Ovary (tissue), 9 donors: ENCODE results near the gene FZD7. TPM values are rescaled to one million over a fixed set of nuclear protein-coding genes. Genes with fewer than 3 reads are reported as not detected.

Experiments
- DNase-seq, 5 donors: peaks; one replicate each; pipeline ENCODE4 v3.0.0-alpha.2; 2019 to 2020
- H3K27ac ChIP-seq, 2 donors: fragments of 200-600 bp; one replicate each; pipeline versions ENCODE4 v1.5.1 to v1.8.0; 2019 to 2022
- H3K27me3 ChIP-seq: fragments of 200-600 bp; one replicate; pipeline ENCODE4 v1.8.0; 2022
- H3K36me3 ChIP-seq: fragments of 200-600 bp; sonication (generic); one replicate; pipeline ENCODE4 v1.5.1; 2019
- H3K4me1 ChIP-seq: one replicate; pipeline ENCODE4 v1.8.1; 2013; ENCODE audit warnings: mild to moderate bottlenecking, moderate library complexity; ENCODE audit not compliant: insufficient read depth
- H3K4me3 ChIP-seq: fragments of 200-600 bp; sonication (generic); one replicate; pipeline ENCODE4 v1.5.1; 2017
- H3K9me3 ChIP-seq, 2 donors: fragments of 200-600 bp in 1 of 2; sonication (generic) in 1 of 2; one replicate each; pipeline versions ENCODE4 v1.5.1 to v1.8.1; 2013 to 2019; ENCODE audit warnings: mild to moderate bottlenecking in 1 of 2, moderate library complexity in 1 of 2
- CTCF ChIP-seq, 3 donors: fragments of 450-650 bp in 2 of 3; fragments of 200-600 bp in 1 of 3; IDR thresholded peaks; one replicate each; pipeline versions ENCODE4 v1.5.1 to v1.8.0; 2016 to 2022; ENCODE audit warnings: antibody characterized with exemption in 3 of 3, mild to moderate bottlenecking in 1 of 3
- EP300 ChIP-seq: sonication (generic); formaldehyde crosslinking; IDR thresholded peaks from one replicate; pipeline ENCODE4 v1.6.1; 2017; ENCODE audit warnings: antibody characterized with exemption
- POLR2A ChIP-seq: fragments of 450-650 bp; IDR thresholded peaks from one replicate; pipeline ENCODE4 v1.6.1; 2017; ENCODE audit warnings: antibody characterized with exemption, mild to moderate bottlenecking, moderate library complexity
- WGBS, 3 donors: extraction: QIAGEN DNeasy Blood & Tissue Kit in 1 of 3; methylation state at CpG; one replicate each; pipeline versions ENCODE4 v1.1.5 to v1.1.7; 2013 to 2017; 5-methylcytosine and 5-hydroxymethylcytosine counted together
- intact Hi-C, 4 donors: fragments of 100-400 bp; cut with DNase I; formaldehyde crosslinking; loops; one replicate each; pipeline versions ENCODE4 v1.11.0 to v1.15.1; 2022 to 2023
- polyA plus RNA-seq, 2 donors: library from polyadenylated mRNA; stranded (reverse); fragments of 200-250 nt in 1 of 2; fragments of 350-450 nt in 1 of 2; fragmentation: Illumina TruSeq in 1 of 2; extraction: RNeasy Lipid Tissue Mini Kit (QIAGEN cat#74804) in 1 of 2; gene quantifications; one replicate each; pipeline ENCODE4 v1.2.3, GENCODE V29; 2013 to 2014
- total RNA-seq, 7 donors: library from RNA; depleted of rRNA in 2 of 7; stranded (reverse); fragments of >200 nt in 2 of 7; fragmentation: NEBNext Ultra II Directional in 3 of 7; extraction: Animal tissue kit (Norgen Biotek cat#: 25700) in 3 of 7; gene quantifications; one replicate each; pipeline versions ENCODE4 v1.1.0 to v1.2.4, GENCODE V29; 2016 to 2023
- donor health status: DM: no; HTN: no; CAD: no; lungs with moderate emphysema.
- donor health status: DM: no; HTN: no; CAD: no.
- donor health status: Bipolar disorder and iron deficiency.
- donor health status: DM: yes; HTN: yes; CAD: no.
- donor health status: DM: no; HTN: no; CAD: no.
- donor health status: DM: yes; HTN: yes; CAD: no.

The FZD7 gene
- total and polyA plus RNA-seq, 9 donors: 18.4 to 56.3 (median 34.8) TPM

- no peak overlapping the region for H3K4me3 ChIP-seq
- H3K27me3 ChIP-seq: no peaks in the 10 kb centered on the region
- DNase-seq: no peak
- H3K4me1 ChIP-seq: no peaks in the 10 kb centered on the region
- H3K36me3 ChIP-seq: no peaks in the 10 kb centered on the region
- no peaks in the 10 kb centered on the region for H3K9me3 ChIP-seq
- 32 to 49% (median 37%) methylated on average over 6 of the region's 6 CpGs for WGBS, 3 donors
- TF ChIP-seq EP300 (no peak), CTCF (IDR thresholded peaks at IDR 0.05) (no peak), POLR2A (no peak)
- intact Hi-C loops: no loop called here
- no peak overlapping the region for H3K27ac ChIP-seq
Observed at GRCh38 chr2:202014318-202014717, 19.3 kb upstream of the FZD7 start.

- Histone ChIP-seq H3K4me3 (no peak overlapping the region), H3K27ac (no peak overlapping the region), H3K36me3 (no peaks in the 10 kb centered on the region), H3K9me3 (no peaks in the 10 kb centered on the region), H3K4me1 (no peaks in the 10 kb centered on the region), H3K27me3 (no peaks in the 10 kb centered on the region)
- intact Hi-C loops: no loop called here
- WGBS, 3 donors: 15 to 33% (median 25%) methylated on average over 9 of the region's 9 CpGs
- TF ChIP-seq POLR2A (no peak), CTCF (IDR thresholded peaks at IDR 0.05) (no peak)
- DNase-seq: no peak
Observed at GRCh38 chr2:202014759-202015211, 18.9 kb upstream of the FZD7 start.

- Histone ChIP-seq H3K9me3 (no peaks in the 10 kb centered on the region), H3K36me3 (no peaks in the 10 kb centered on the region), H3K27me3 (no peaks in the 10 kb centered on the region), H3K4me3 (no peak overlapping the region), H3K27ac (no peak overlapping the region), H3K4me1 (peaks cover 3% of the 10 kb centered on the region)
- WGBS, 3 donors: 76 to 84% (median 77%) methylated on average over 3 of the region's 3 CpGs
- no peak for TF ChIP-seq POLR2A
- no peak for TF ChIP-seq EP300
- TF ChIP-seq CTCF (IDR thresholded peaks at IDR 0.05): no peak
- intact Hi-C loops: no loop called here
- no peak for DNase-seq
Observed at GRCh38 chr2:202015471-202015870, 18.2 kb upstream of the FZD7 start.

GRCh38 chr2:202016579-202017227, 17.0 kb upstream of the FZD7 start:
- Histone ChIP-seq H3K36me3 (no peaks in the 10 kb centered on the region), H3K4me1 (peaks cover 3% of the 10 kb centered on the region), H3K27ac (no peak overlapping the region), H3K27me3 (no peaks in the 10 kb centered on the region), H3K9me3 (no peaks in the 10 kb centered on the region), H3K4me3 (no peak overlapping the region)
- DNase-seq: no peak
- 87 to 94% (median 91%) methylated on average over 5 of the region's 5 CpGs for WGBS, 3 donors
- intact Hi-C loops: no loop called here
- no peak for TF ChIP-seq CTCF (IDR thresholded peaks at IDR 0.05)
- no peak for TF ChIP-seq EP300
- TF ChIP-seq POLR2A: no peak
